ENCODE measurements around the gene PSME3. TPM values are rescaled to one million over a fixed set of nuclear protein-coding genes. Genes with fewer than 3 reads are reported as not detected.

PSME3 gene
- total RNA-seq, 1 experiment from 2014 or later = 222 TPM

GRCh38 chr17:42830971-42831370 is 2.2 kb upstream of the PSME3 start:
- Histone ChIP-seq H3K4ac (ENCODE audit: low read depth, low read length) (no peak overlapping the region), H2AFZ (ENCODE audit: low read length) (no peak overlapping the region), H3K27me3 (ENCODE audit: insufficient read depth, low read length) (no peaks in the 10 kb centered on the region), H4K8ac (replicated peaks; ENCODE audit: insufficient read length, low read depth, low read length) (no peak overlapping the region), H3K23ac (ENCODE audit: insufficient read length, low read depth, low read length) (no peak overlapping the region), H3K9me3 (ENCODE audit: control insufficient read depth, low read depth, low read length) (no peaks in the 10 kb centered on the region), H3K14ac (ENCODE audit: insufficient read depth, low read length) (no peak overlapping the region), H3K27ac (ENCODE audit: insufficient read length, low read depth, low read length) (no peak overlapping the region), H3K4me2 (ENCODE audit: insufficient read depth, insufficient read length, low read length) (no peak overlapping the region), H3K4me1 (ENCODE audit: insufficient read depth, low read length) (no peaks in the 10 kb centered on the region), H4K91ac (ENCODE audit: insufficient read length, low read depth, low read length) (no peak overlapping the region), H3K18ac (ENCODE audit: insufficient read length, low read depth, low read length) (no peak overlapping the region), H4K5ac (ENCODE audit: insufficient read length, low read depth, low read length) (no peak overlapping the region), H3K9ac (ENCODE audit: extremely low read depth, insufficient read length, low read length) (no peak overlapping the region), H3K79me2 (ENCODE audit: insufficient read depth, low read length) (peaks cover 5% of the 10 kb centered on the region; the same call in 1 of the 2 replicates), H3K56ac (ENCODE audit: insufficient read length, low read depth, low read length) (no peak overlapping the region), H3K23me2 (ENCODE audit: insufficient read length, low read depth, low read length, poor library complexity, severe bottlenecking) (peaks cover 9% of the 10 kb centered on the region), H2BK20ac (ENCODE audit: low read depth, low read length, poor library complexity, severe bottlenecking) (no peak overlapping the region), H2BK15ac (ENCODE audit: low read depth, low read length) (no peak overlapping the region), H3T11ph (ENCODE audit: low read length) (no peak overlapping the region), H3K79me1 (ENCODE audit: insufficient read depth, low read depth, low read length, poor library complexity, severe bottlenecking) (peaks cover 3% of the 10 kb centered on the region), H2BK120ac (ENCODE audit: low read depth, low read length, poor library complexity, severe bottlenecking) (no peak overlapping the region), H2AK5ac (ENCODE audit: insufficient read length, low read length) (no peak overlapping the region), H2BK5ac (ENCODE audit: insufficient read length, low read length) (no peak overlapping the region), H4K20me1 (ENCODE audit: control insufficient read depth, insufficient read depth, insufficient read length) (no peaks in the 10 kb centered on the region), H2BK12ac (ENCODE audit: insufficient read length, low read depth, low read length) (no peak overlapping the region)
- Mint-ChIP-seq H3K27me3 (ENCODE audit: low read depth) (peaks cover 20% of the 10 kb centered on the region), H3K36me3 (ENCODE audit: insufficient read depth in 1 of 3, low read depth in 3 of 3) (peaks cover 8 to 24% (median 22%) of the 10 kb centered on the region in 3 experiments; a peak in 6 of 7 replicates), H3K4me3 (no peak overlapping the region), H3K9me3 (no peaks in the 10 kb centered on the region; a peak in 1 of 5 replicates), H3K27ac (no peak overlapping the region), H3K4me1 (peaks cover 14 to 17% of the 10 kb centered on the region in 2 experiments)
- TF ChIP-seq CTCF (conservative IDR thresholded peaks at IDR 0.05) = no peak
- DNase-seq = no peak
